ACHN (cell line): ENCODE measurements around the gene NTSR2.
A peak's percentile ranks its signal among the peaks of the same experiment; 100 is the strongest.

Source experiments
- DNase-seq: peaks from one replicate; pipeline ENCODE4 v3.0.0-alpha.2; 2015
- in situ Hi-C: cut with HindIII; loops from 2 replicates; pipeline ENCODE4 v1.10.0; 2017; ENCODE audit warnings: low sequenced_read_pairs, low pct_ligation_motif_present, low pct_unique_long_range_greater_than_20kb

NTSR2 gene

DNA sequence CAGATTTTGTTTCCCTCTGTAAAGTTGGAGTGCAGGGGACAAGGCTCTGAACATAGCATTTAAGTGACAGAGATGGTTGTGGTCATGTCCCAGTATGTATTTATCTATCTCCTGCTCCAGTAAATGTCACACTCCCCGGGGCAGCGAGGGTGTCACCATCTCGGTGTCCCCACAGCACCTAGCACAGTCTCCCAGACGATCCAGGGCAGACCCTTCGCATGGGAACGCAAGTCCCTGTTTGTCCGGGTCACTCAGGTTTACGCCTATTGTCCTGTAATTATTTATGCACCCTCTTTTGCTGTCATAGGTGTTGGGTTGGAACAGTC is 12.6 kb upstream of the NTSR2 start:
- in situ Hi-C loops, result loop anchor here (25.0 kb wide), 1 partner anchor 105 kb away; no protein-coding TSS in a partner anchor

DNA sequence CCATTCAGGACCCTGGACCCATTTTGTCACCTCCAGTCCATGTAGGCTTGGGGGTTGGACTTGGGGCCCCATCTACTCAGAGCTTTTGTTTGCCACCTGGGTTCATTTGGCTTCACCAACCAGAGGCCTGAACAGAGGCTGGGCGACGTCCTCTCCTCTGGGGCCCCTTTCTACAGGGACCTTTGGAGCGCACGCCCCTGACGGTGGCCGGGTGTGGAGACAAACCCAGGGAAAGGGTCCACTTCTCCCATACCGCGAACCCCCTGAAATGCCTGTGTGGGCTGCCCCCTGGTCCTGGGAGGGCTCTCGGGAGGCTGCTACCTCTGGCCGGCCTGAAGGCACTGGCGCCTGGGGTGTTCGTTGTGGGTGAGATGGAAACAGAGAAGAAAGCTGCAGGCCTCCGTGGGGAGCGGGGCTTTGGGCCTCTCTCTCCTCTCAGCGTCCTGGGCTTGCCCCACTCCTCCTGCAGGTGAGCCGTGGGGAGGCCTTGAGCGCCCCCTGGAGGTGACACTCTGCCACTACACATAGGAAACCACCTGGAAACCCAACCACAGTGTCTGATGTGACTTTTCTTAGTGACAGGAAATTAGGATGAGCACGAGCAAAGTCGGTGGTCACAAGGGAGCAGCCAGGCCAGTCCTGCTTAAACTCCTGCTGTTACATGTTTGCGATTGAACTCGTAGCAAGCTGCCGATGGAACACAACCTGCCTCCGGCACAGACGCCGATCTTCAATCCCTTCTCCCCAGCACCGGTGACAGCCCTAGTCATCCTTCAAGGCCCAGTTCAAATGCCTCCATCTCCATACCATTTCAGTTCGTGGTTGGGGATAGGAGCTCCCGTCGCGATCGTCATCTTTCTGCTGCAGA is 12.0 kb upstream of the NTSR2 start:
- in situ Hi-C loops, result loop anchor here (25.0 kb wide), 1 partner anchor 105 kb away; no protein-coding TSS in a partner anchor
- peak; percentile 35 for DNase-seq

More for the DNA sequence above, 12.6 kb upstream of the NTSR2 start:
- no peak for DNase-seq

DNA sequence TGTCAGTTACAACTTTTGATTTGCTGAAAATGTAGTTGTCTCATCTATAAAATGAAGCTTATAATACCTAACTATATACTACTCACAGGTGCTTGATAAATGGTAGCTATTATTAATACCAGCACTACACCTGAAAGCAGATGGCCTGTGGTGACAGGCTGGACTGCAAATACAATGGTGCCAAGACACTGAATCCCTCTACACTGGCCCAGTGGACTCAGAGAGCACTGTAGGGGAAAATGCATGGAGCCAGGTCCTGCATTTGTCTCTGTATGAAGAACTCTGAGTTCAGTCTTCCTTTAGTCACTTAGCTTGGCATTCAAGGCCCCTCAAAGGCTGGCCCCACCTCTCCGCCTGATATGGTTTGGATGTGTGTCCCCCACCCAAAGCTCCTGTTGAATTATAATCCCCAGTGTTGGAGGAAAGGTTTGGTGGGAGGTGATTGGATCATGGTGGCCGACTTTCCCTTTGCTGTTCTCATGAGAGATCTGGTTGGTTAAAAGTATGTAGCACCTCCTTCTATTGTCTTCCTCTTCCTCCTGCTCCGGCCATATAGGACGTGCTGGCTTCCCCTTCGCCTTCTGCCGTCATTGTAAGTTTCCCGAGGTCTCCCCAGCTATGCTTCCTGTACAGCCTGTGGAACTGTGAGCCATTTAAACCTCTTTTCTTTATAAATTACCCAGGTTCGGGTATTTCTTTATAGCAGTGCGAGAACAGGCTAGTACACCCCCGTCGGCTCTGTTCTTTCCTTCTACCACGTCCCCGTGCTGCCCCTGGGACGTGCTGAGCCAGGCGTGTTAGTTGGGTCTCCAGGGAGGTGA is 11.1 kb upstream of the NTSR2 start:
- DNase-seq, result no peak
- in situ Hi-C loops, result loop anchor here (25.0 kb wide), 1 partner anchor 106 kb away; no protein-coding TSS in a partner anchor

DNA sequence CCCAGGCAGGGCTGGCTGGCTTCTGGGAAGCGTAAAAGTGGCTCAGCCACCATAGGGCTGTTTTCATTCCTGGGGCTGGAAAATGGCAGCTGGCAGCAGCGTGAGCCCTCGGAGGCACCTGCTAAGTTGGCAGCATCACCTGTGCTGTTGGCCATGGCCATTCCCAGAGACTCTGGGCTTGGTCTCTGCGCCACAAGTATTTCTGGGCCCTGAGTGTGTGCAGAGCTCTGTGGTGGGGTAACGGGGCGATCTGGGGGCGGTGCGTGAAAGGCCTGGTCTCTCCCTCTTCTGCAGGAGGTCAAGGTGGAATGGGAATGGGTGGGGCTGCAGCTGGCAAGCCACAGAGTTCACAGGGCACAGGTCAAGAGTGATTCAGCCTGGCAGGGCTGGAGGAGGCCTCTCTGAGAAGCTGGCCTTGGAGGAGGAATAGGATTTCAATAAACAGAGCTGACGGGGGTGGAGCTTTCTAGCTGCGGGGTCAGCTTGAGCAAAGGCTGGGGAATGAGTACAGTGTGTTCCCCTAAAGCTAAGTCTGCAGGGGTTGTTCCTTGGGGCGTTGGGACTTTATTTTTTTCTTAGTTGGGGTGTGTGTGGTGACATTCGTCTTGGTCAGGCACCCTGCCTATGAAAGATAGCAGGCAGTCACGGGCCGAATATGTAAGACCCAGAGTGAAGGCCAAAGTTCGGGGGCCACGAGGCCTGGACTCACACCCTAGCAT is 10.3 kb upstream of the NTSR2 start:
- no peak for DNase-seq
- in situ Hi-C loops, result loop anchor here (25.0 kb wide), 1 partner anchor 107 kb away; no protein-coding TSS in a partner anchor

DNA sequence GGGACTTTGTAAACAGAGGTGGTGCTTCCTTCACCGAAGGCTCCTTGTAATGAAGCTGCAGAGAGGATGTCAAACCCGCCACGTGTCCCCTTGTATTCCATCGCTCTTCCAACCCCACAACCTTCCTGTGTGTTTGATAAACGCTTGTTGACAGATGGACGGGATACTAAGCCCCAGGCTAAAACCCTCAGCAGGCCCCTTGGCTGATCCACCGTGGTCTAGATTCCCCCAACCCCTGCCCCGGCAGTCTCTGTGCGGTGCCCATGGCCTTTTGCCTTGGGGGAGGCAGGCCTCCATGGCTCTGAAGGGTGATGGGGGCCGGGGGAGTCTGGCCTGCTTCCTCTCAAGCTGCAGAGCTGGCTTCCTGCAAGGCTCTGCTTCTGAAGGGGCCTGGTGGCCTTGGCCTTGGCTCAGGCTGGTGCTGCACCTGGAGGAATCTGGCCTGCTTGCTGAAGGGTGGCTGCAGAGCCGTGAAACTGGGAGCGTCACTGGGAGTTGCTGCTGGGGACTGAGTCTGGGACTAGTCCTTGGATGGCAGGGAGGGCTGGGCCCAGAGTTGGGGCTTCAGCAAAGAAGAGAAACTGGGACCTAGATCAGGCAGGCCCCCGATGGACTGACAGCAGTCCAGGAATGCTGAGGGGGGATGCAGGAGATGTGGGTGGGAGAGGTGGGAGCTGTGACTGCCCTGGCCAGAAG is 9.6 kb upstream of the NTSR2 start:
- no peak for DNase-seq
- in situ Hi-C loops, result loop anchor here (25.0 kb wide), 1 partner anchor 108 kb away; no protein-coding TSS in a partner anchor

DNA sequence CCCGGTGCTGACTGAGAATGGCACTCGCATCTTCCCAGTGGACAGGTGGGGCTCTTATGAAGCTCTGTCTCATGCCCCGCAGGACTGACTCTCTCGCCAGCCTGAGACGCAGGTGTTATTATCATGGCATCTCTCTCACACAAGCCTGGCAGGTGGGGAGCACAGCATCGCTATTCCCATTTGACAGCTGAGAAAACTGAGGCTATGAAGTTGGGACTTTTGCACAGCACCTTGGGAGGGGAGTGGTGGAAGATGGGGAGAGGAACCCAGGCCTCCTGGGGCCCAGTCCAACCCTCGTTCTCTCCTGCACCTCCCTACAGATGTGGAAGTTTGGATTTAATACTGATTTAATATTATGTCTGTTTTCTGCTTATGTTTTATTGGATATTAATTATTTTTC is 9.0 kb upstream of the NTSR2 start:
- no peak for DNase-seq
- in situ Hi-C loops, result loop anchor here (25.0 kb wide), 1 partner anchor 108 kb away; no protein-coding TSS in a partner anchor

DNA sequence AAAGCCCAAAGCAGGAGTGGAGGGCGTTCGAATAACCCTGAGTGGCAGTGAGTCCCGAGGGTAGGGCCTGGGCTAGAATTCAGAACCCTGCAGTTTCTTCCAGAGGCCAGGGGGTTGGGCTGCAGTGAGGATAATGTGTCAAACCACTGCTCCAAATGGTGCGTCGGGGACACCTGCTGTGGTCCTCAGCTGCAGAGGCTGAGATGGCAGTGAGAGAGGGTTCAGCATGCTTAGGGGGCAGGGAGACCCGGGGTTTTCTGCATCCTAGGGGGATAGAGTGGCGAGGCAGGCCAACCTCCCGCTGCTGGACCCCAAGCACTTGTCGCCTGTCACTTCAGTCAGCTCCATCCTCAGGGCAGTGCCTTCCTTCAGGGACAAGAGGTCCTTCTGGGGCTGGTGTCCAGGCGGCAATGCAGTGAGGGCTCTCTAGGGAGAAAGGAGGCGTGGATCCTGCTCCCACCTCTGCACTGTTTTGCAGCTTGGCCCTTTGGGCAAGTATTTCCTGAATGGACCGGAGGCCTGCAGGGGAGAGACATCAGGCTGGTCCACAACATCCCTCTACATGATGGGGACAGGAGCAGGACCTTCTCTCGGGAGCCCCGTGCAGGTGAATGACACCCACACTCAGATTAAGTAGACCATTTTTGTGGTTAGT is 8.4 kb upstream of the NTSR2 start:
- in situ Hi-C loops, result loop anchor here (25.0 kb wide), 1 partner anchor 109 kb away; no protein-coding TSS in a partner anchor
- DNase-seq, result no peak

DNA sequence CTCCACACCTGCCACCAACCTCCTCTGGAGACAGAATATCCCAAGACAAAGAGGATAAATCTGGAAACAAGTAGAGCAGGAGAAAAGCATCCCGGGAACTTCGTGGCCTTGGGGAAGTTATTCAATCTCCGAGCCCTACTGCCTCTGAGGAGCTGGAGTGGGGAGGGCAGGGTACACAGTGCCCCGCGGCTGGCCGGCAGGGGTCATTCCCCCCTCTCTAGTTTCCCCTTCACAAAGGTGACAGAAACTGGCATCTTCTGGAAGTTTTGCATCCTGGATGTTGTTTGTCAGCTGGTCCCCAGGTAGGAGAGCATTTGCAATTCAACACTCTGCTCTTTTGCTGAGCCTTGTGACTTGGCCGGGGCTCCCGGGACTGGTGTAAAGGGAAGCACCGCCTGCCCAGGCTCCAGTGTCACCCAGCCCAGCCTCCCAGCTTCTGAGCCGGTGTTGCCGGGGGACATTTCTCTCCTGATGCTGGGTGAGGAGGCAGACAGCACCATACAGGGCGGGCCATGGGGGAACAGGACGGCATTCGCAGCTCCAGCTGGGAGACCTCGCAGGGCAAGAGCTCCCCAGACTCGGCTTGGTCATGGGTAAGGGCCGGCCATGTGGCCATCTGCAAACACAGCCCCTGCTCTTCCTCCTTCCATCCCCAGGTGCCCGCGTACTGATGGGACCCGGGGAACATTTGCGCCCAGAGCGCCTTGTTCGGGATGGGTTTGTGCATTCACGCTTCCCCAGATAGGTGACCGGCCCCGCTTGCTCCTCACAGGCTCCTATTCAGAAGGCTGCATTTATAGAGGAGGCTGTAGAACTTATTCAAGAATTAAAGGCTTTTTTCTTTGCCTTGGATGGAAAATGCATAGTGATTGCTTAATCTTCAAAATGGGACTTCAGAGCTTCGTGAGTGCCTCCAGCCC is 7.4 kb upstream of the NTSR2 start:
- in situ Hi-C loops, result loop anchor here (25.0 kb wide), 1 partner anchor 110 kb away; no protein-coding TSS in a partner anchor
- DNase-seq, result no peak

DNA sequence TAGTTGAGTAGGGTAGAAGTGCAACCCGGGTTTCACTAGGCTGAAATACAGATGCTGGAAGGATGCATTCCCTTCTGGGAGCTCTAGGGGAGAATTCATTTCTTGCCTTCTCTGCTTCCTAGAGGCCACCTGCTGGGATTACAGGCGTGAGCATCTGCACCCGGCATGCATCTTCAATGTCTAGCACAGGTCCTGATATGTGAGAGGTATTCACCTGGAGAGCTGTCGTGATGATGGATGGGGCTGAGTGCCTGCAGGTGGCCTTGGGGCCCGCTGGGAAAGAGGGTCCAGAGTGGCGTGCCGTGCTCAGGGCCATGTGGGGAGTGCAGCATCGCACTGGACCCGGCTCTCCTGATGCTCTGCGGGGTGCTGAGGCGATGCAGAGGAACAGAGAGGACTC is 6.6 kb upstream of the NTSR2 start:
- no peak for DNase-seq
- in situ Hi-C loops, result loop anchor here (25.0 kb wide), 1 partner anchor 111 kb away; no protein-coding TSS in a partner anchor

DNA sequence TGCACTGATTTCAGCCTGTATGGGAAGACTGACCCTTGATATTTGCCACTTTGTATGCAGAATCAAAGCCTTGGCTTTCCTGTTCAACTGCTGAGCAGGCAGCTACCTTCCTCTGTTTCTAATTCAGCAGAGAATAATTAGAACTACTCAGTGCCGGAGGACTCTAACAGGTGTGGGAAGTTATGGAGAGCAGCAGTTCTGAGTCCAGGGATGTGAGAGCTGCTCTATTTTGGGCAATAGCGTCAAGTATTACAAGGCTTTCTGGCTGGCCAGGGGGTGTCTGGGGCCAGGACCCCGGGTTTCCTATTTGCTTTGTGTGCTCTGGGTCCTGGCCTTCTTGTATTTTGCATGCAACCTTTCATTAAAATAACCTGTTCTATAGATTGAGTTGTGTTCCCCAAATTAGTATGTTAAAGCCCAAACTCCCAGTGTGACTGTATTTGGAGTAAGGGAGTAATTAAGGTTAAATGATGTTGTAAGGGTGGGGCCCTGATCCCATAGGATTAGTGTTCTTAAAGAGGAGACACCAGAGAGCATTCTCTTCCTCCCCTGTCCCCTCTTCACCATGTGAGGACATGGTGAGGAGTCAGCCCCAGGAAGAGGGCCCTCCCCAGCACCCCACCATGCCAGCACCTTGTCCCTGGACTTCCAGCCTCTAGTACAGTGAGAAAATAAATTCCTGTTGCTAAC is 5.6 kb upstream of the NTSR2 start:
- in situ Hi-C loops, result loop anchor here (25.0 kb wide), 1 partner anchor 112 kb away; no protein-coding TSS in a partner anchor
- no peak for DNase-seq

DNA sequence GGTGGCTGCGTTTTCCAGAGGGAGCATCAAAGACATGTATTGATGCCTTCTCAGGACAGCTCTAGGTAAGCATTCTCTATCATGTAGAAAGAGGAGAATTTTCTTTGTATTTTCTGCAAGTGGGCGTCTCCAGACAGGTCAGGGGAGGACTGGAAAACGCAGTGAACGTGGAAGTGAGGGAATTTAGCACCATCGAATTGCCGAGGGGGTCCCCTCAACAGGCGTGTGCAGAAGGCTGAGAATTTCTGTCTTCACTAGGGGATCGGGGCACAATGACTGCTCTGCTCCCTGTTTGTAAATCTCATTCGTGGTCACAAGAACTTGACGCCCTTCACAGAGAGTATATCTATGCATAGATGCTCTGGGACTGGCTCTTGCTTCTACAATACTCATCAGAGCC is 5.0 kb upstream of the NTSR2 start:
- in situ Hi-C loops, result loop anchor here (25.0 kb wide), 1 partner anchor 112 kb away; no protein-coding TSS in a partner anchor
- no peak for DNase-seq

DNA sequence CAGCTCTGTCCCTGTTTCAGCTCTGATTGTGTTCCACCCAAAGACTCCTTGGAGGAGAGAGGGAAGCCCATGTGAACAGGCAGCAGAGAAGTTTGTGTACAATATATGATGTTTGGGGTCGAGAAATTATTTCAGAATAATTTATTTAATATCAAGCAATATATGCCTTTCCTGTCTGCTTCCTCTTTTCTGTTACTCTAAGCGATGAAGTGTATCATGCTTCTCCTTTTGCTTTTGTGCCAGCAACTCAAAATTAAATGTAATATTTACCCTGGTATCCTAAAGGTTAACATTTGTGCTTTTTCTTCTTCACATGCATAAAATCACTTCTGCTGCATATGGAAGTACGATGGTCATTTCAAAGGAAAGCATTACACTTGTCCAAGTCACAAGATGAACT is 2.4 kb upstream of the NTSR2 start:
- DNase-seq, result no peak
- in situ Hi-C loops, result no loop called here

DNA sequence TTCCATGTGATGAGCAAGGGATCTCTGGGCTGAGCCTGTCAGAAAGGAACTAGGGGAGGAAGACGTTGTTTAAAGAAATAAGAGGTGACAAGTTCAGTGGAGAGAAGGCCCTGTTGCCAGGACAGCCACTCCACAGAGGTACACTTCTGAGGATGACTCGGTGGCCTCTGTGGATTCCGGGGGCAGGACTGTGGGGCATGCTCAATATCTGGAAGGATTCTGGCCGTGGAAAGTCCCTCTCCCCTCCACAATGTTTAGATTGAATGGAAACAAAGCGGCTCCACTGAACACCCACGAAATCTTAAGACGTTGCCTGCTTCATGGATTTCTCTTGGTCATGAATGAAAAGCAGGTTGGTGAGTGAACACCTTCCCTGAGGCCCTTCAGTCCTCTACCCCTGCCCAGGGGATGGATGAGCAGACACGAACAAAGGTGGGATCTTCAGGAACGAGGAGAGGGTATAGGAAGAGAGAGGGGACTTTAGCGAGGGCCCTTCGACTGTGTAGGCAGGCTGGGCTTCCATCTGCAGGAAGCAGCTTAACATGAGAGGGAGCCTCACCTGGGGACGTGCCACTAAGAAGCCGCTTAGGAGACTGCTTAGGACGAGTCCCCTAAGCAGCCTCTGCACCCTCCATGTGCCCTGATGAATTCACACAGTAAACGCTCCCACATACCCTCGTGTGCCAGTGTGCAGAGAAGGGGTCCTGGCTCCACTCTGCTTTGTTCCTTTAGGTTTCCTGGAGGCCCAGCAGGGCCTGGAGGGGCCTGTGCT is 1.9 kb downstream of the NTSR2 start:
- in situ Hi-C loops, result no loop called here

DNA sequence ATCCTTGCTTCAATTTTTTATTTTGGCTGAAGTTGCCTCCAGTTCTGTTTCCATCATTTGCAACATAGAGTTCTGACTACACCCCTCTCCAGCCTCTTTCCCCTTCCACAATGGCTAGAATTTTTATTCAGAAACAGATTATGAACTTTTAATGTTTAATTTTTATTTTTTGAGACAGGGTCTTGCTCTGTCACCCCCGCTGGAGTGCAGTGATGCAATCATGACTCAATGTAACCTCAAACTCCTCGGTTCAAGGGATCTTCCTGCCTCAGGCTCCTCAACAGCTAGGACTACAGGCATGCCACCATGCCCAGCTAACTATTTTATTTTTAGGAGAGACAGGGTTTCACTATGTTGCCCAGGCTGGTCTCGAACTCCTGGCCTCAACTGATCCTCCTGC is 2.8 kb downstream of the NTSR2 start:
- in situ Hi-C loops, result no loop called here

More for the DNA sequence above, 1.9 kb downstream of the NTSR2 start:
- DNase-seq, result no peak

More for the DNA sequence above, 2.8 kb downstream of the NTSR2 start:
- no peak for DNase-seq
